HEK293T (cell line): ENCODE measurements around the gene KLHL29.
A peak's percentile ranks its signal among the peaks of the same experiment; 100 is the strongest.

Experiments
- CTCF ChIA-PET: fragments of 350-600 bp; formaldehyde crosslinking; extraction: SDS; loops from one replicate; lab custom pipeline; 2021; ENCODE audit warnings: antibody characterized with exemption, inconsistent platforms; lab: Yijun Ruan, JAX
- POLR2A ChIA-PET: fragments of 350-600 bp; formaldehyde crosslinking; extraction: SDS; loops from one replicate; lab custom pipeline; 2020; ENCODE audit warnings: antibody characterized with exemption, inconsistent platforms; lab: Yijun Ruan, JAX
- DNase-seq: peaks from one replicate; pipeline ENCODE4 v3.0.0; 2012; ENCODE audit warnings: mixed read lengths; ENCODE audit errors: extremely low spot score
- ARNT ChIP-seq: fragments of 450-650 bp; IDR thresholded peaks from 2 replicates; pipeline ENCODE4 v1.6.1; 2017; ENCODE audit warnings: mild to moderate bottlenecking
- BHLHE40 ChIP-seq: fragments of 450-650 bp; IDR thresholded peaks from 2 replicates; pipeline ENCODE4 v1.6.1; 2016; ENCODE audit warnings: mild to moderate bottlenecking, moderate library complexity, borderline replicate concordance
- CTBP1 ChIP-seq: fragments of 450-650 bp; IDR thresholded peaks from 2 replicates; pipeline ENCODE4 v1.6.1; 2016; ENCODE audit warnings: borderline replicate concordance
- ELF4 ChIP-seq: fragments of 450-650 bp; IDR thresholded peaks from 2 replicates; pipeline ENCODE4 v1.6.1; 2017; ENCODE audit warnings: antibody characterized with exemption
- FOXA1 ChIP-seq: fragments of 450-650 bp; IDR thresholded peaks from 2 replicates; pipeline ENCODE4 v1.6.1; 2016; ENCODE audit warnings: mild to moderate bottlenecking
- FOXK2 ChIP-seq: fragments of 450-650 bp; IDR thresholded peaks from 2 replicates; pipeline ENCODE4 v1.6.1; 2016; ENCODE audit warnings: mild to moderate bottlenecking
- FOXM1 ChIP-seq: fragments of 450-650 bp; IDR thresholded peaks from 2 replicates; pipeline ENCODE4 v1.6.1; 2017; ENCODE audit warnings: mild to moderate bottlenecking, borderline replicate concordance
- HDGF ChIP-seq: fragments of 450-650 bp; IDR thresholded peaks from 2 replicates; pipeline ENCODE4 v1.6.1; 2017; ENCODE audit warnings: antibody characterized with exemption, borderline replicate concordance
- L3MBTL2 ChIP-seq: fragments of 450-650 bp; conservative IDR thresholded peaks from 2 replicates; pipeline ENCODE4 v1.6.1; 2016; ENCODE audit warnings: mild to moderate bottlenecking
- LEF1 ChIP-seq: fragments of 450-650 bp; IDR thresholded peaks from 2 replicates; pipeline ENCODE4 v1.6.1; 2017; ENCODE audit warnings: mild to moderate bottlenecking, borderline replicate concordance
- NFRKB ChIP-seq: fragments of 450-650 bp; IDR thresholded peaks from 2 replicates; pipeline ENCODE4 v1.6.1; 2016; ENCODE audit warnings: mild to moderate bottlenecking, moderate library complexity
- SP1 ChIP-seq: fragments of 450-650 bp; IDR thresholded peaks from 2 replicates; pipeline ENCODE4 v1.6.1; 2017
- SUZ12 ChIP-seq: fragments of 450-650 bp; IDR thresholded peaks from 2 replicates; pipeline ENCODE4 v1.6.1; 2016; ENCODE audit warnings: mild to moderate bottlenecking
- TARDBP ChIP-seq: fragments of 450-650 bp; IDR thresholded peaks from 2 replicates; pipeline ENCODE4 v1.6.1; 2016
- ZNF384 ChIP-seq: fragments of 450-650 bp; IDR thresholded peaks from 2 replicates; pipeline ENCODE4 v1.6.1; 2016
- TF ChIP-seq, protein P1 (sequence below): fragments of 450-650 bp; IDR thresholded peaks from 2 replicates; pipeline ENCODE4 v1.6.1; 2016

Gene KLHL29

DNA sequence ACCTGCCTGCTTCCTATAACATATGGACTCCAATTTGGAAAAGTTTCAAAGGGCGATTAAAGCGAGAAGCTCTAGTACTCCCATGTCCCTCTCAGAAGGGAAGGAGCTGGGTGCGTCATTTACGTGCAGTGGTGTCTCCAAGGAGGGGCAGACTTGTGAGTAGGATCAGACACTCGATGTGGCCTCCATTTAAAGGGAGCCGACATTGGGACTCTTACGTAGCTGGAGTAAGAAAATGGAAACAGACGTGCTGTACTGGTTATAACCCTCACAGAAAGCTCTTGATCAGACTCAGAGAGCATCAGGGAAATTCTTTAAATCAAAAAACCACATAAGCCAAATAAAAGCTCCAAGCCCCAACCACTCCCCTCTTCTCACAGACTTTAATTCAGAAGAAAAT, 198.5 kb downstream of the KLHL29 start:
- DNase-seq = no peak
- CTCF ChIA-PET = no interaction called here
- TF ChIP-seq TARDBP (no peak), LEF1 (no peak), ARNT (no peak), L3MBTL2 (no peak), FOXA1 (no peak), FOXM1 (no peak), NFRKB (no peak), FOXK2 (no peak), HDGF (no peak), SUZ12 (no peak), ELF4 (no peak), ZNF384 (no peak), SP1 (no peak), BHLHE40 (no peak), CTBP1 (no peak)
- TF ChIP-seq, protein P1, sequence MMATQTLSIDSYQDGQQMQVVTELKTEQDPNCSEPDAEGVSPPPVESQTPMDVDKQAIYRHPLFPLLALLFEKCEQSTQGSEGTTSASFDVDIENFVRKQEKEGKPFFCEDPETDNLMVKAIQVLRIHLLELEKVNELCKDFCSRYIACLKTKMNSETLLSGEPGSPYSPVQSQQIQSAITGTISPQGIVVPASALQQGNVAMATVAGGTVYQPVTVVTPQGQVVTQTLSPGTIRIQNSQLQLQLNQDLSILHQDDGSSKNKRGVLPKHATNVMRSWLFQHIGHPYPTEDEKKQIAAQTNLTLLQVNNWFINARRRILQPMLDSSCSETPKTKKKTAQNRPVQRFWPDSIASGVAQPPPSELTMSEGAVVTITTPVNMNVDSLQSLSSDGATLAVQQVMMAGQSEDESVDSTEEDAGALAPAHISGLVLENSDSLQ = no peak
- POLR2A ChIA-PET = no interaction called here

DNA sequence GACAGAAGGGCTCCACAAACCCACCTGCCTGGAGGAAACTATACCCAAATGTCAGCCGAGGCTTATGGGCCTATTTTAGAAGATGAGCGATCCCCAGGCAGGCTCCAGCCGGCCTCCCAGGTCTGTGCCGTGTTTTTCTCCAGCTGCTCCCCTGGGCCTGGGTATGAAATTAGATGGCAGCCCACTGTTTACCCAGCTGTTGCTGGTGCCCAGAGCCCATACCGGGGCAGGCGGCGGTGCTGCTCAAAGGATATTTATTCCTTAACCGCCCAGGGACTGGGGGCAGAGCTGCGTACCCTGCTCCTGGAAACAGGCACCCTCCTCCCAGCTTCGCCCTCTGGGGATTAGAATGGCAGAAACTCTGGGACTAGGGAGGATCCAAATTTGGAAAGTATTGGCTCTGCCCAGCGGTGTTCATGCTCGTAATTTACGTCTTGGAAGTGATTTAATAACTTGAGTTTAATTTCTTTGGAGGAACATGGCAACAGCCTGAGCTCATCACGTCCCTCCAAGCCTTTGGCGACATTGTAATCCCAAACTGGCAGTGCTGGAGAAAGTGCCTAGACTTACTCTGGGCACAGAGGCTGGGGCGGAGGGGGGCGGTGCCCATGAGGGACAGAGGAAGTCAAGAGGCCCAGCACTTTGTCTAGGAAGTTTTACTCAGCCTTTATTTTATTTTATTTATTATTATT, 199.2 kb downstream of the KLHL29 start:
- POLR2A ChIA-PET = no interaction called here
- TF ChIP-seq ARNT (no peak), ZNF384 (no peak), BHLHE40 (no peak), NFRKB (no peak), FOXM1 (no peak), FOXK2 (no peak), ELF4 (no peak), L3MBTL2 (no peak), FOXA1 (no peak), SP1 (no peak), TARDBP (no peak), HDGF (no peak)
- TF ChIP-seq, protein P1 = no peak
- CTCF ChIA-PET = no interaction called here
- no peak for DNase-seq

DNA sequence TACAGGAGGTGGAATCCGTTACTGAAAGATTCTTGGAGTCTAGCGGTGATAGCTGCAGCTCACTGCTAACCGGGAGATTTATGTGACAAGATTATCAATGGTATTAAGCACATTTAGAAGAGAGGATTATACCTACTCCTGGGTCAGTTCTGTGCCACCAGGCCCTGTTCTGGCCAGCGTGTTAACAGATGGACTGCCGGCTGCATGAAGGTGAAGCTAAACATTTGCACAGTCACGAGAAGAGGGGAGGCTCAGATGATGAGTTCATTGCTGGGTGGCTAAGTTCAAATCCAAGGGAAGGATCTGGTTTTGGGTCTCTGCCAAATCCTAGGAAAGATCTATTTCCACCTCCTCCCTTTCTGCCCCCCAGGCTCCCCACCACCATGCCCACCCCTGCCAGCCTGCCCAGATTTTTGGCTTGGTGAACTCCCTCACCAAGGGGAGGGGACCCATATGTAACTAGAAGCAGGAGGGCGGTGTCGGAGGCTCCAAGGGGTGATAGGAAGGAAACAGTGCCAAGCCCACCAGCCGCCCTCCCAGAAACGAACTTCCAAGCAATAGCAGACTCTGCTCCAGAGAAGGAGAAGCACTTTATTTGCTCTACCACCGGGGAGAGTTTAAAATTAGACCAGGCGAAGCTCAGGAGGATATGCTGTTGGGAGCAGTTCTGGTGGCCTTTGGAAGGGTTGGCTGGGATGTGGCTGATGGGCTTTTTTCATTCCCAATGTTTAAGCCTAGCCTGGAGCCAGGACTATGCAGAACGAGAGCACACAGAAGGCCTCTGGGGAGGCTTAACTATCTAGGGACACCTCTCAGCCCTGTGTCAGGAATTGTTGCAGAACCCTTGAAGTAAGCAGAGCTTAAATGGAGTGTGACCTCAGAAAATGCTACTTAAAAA, 200.5 kb downstream of the KLHL29 start:
- CTCF ChIA-PET = no interaction called here

DNA sequence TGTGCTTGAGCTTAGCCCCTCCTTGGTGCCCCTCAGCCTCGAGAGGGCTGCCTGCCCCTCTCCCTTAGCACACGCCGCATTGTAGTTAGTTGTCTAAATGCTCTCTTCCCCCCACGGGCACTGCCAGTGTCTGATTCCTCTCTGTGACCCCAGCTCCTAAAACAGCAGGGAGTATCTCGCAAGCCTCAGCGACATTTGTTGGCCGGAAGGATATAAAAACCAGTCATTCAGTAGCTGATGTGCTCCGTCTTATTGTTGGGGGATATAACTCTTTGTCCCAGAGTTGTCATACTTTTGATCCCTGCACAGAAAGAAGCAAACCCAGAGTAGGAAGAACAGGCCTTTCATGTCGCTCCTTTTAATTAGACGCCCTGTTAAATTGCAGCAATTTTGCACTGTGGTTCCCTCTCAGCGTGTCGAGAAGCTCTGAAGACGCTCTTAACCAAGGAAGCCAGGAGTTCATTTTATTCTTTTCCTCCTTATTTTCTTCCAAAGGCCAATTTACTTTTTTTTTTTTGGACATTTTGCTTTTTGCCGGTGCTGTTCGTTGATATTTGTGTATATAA, 201.8 kb downstream of the KLHL29 start:
- ChIA-PET CTCF (no interaction called here), POLR2A (no interaction called here)
- peak; percentile 22 for DNase-seq
- TF ChIP-seq TARDBP (no peak), L3MBTL2 (no peak), FOXA1 (no peak), ZNF384 (no peak), CTBP1 (no peak), BHLHE40 (no peak), FOXM1 (no peak), NFRKB (no peak), SP1 (no peak), LEF1 (no peak), ELF4 (no peak), ARNT (no peak), FOXK2 (no peak), SUZ12 (no peak), HDGF (no peak)
- TF ChIP-seq, protein P1 = no peak

More for the DNA sequence above, 200.5 kb downstream of the KLHL29 start:
- POLR2A ChIA-PET = no interaction called here
- DNase-seq = no peak
- no peak for TF ChIP-seq SP1
- TF ChIP-seq ELF4 = no peak
- no peak for TF ChIP-seq TARDBP
- TF ChIP-seq FOXM1 = no peak
- TF ChIP-seq FOXA1 = no peak
- no peak for TF ChIP-seq LEF1
- no peak for TF ChIP-seq FOXK2
- no peak for TF ChIP-seq ARNT
- no peak for TF ChIP-seq L3MBTL2
- TF ChIP-seq, protein P1 = no peak
- TF ChIP-seq NFRKB = no peak

DNA sequence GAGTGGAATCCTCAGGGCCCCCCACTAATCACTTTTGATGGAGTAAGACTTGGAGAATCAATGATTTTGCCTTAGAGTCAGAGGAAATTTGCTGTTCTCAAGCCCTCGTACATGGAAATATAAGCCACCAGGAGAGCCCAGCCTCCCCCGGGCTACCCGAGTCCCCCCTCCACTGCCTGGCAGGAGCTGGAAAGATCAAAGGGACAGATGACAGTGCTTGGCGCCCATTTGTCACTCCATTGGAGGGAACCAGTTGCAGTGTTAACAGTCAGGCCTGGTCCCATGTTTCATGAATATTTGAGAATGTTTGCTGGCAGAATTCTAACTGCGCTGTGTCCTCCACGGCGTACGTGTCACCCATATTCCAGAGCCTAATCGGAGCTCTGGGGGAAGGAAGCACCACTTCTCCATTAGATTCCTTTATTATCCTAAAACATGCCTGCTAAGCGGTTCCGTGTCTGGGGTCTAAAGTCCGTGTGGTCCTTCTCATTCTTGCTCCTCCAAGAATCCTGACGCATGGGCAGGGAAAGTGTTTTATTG, 202.4 kb downstream of the KLHL29 start:
- TF ChIP-seq SP1 (no peak), NFRKB (no peak), FOXA1 (no peak), ZNF384 (no peak), ELF4 (no peak)
- ChIA-PET CTCF (no interaction called here), POLR2A (no interaction called here)
- DNase-seq = no peak
